ENCODE results near the gene DISC1.

GRCh38 chr1:231761252-231761651, 134.7 kb downstream of the DISC1 start:
- no peak for TF ChIP-seq CTCF (IDR thresholded peaks at IDR 0.05)
- no peak for TF ChIP-seq EP300 (IDR thresholded peaks at IDR 0.05)
- TF ChIP-seq POLR2A (IDR thresholded peaks at IDR 0.05), result no peak
- no peak for TF ChIP-seq POLR2AphosphoS5 (IDR thresholded peaks at IDR 0.05)
